Adrenal gland (tissue), 12 donors: Measurements from ENCODE around the gene AHNAK2. TPM values are rescaled to one million over a fixed set of nuclear protein-coding genes. Genes with fewer than 3 reads are reported as not detected.

ENCODE experiments used
- DNase-seq, 7 donors: peaks; one replicate each; pipeline ENCODE4 v3.0.0-alpha.2; 2019 to 2020
- H3K27ac ChIP-seq, 5 donors: fragments of 200-600 bp; sonication (generic) in 4 of 5; 1 replicate in 3 of 5; 2 replicates in 2 of 5; pipeline versions ENCODE4 v1.5.1 to v1.8.0; 2016 to 2020; ENCODE audit warnings: mild to moderate bottlenecking in 1 of 5
- H3K27me3 ChIP-seq: fragments of 200-600 bp; 2 replicates; pipeline ENCODE4 v1.8.0; 2021
- H3K36me3 ChIP-seq, 2 donors: fragments of 200-600 bp; replicated peaks in 1 of 2; 1 replicate in 1 of 2; 2 replicates in 1 of 2; pipeline versions ENCODE4 v1.5.1 to v1.8.0; 2018 to 2022
- H3K4me1 ChIP-seq, 2 donors: fragments of 200-600 bp; replicated peaks in 1 of 2; 1 replicate in 1 of 2; 2 replicates in 1 of 2; pipeline versions ENCODE4 v1.5.1 to v1.8.0; 2018 to 2021
- H3K4me3 ChIP-seq, 4 donors: fragments of 200-600 bp; sonication (generic) in 3 of 4; one replicate each; pipeline ENCODE4 v1.5.1; 2016 to 2018
- H3K9me3 ChIP-seq, 3 donors: fragments of 200-600 bp; sonication (generic) in 1 of 3; replicated peaks in 1 of 3; 1 replicate in 2 of 3; 2 replicates in 1 of 3; pipeline versions ENCODE4 v1.5.1 to v1.8.0; 2016 to 2021
- POLR2A ChIP-seq, 2 donors: fragments of 450-650 bp; IDR thresholded peaks; one replicate each; pipeline ENCODE4 v1.6.1; 2017; ENCODE audit warnings: antibody characterized with exemption in 2 of 2, mild to moderate bottlenecking in 2 of 2, moderate library complexity in 1 of 2
- WGBS, 4 donors: extraction: QIAGEN DNeasy Blood & Tissue Kit in 2 of 4; methylation state at CpG; one replicate each; pipeline versions ENCODE4 v1.1.5 to v1.1.7; 2013 to 2017; 5-methylcytosine and 5-hydroxymethylcytosine counted together
- intact Hi-C, 2 donors: fragments of 100-400 bp; cut with DNase I; formaldehyde crosslinking; loops; one replicate each; pipeline versions ENCODE4 v1.14.1 to v1.15.0; 2022 to 2023
- polyA plus RNA-seq, 3 donors: library from polyadenylated mRNA; stranded (reverse); fragments of 200-250 nt in 2 of 3; fragments of 350-450 nt in 1 of 3; fragmentation: Illumina TruSeq in 1 of 3; extraction: RNeasy Lipid Tissue Mini Kit (QIAGEN cat#74804) in 1 of 3; gene quantifications; one replicate each; pipeline ENCODE4 v1.2.3, GENCODE V29; 2013 to 2014
- total RNA-seq, 9 donors: library from RNA; depleted of rRNA in 4 of 9; stranded (reverse); fragments of >200 nt in 4 of 9; fragments of 120-200 nt in 1 of 9; fragmentation: NEBNext Ultra II Directional in 1 of 9; extraction: Animal tissue kit (Norgen Biotek cat#: 25700) in 1 of 9; gene quantifications; one replicate each; pipeline versions ENCODE4 v1.1.0 to v1.2.4, GENCODE V29; 2013 to 2023
- TF ChIP-seq, protein P1 (sequence below), 6 experiments: fragments of 450-650 bp in 4 of 6; fragments of 200-600 bp in 2 of 6; sonication (generic) in 1 of 6; IDR thresholded peaks; 1 replicate in 5 of 6; 2 replicates in 1 of 6; pipeline versions ENCODE4 v1.5.1 to v1.8.0; 2016 to 2021; ENCODE audit warnings: antibody characterized with exemption in 6 of 6, mild to moderate bottlenecking in 2 of 6, moderate library complexity in 1 of 6
- donor health status: healthy with polysubstance abuse.
- donor health status: Bipolar disorder and iron deficiency.
- donor health status: DM: yes; HTN: yes; CAD: no.
- donor health status: DM: no; HTN: no; CAD: no.
- donor health status: DM: no; HTN: no; CAD: no.
- donor health status: DM: yes; HTN: yes; CAD: no.

Gene AHNAK2
- total and polyA plus RNA-seq, 12 donors = 0.67 to 16.0 (median 4.1) TPM

DNA sequence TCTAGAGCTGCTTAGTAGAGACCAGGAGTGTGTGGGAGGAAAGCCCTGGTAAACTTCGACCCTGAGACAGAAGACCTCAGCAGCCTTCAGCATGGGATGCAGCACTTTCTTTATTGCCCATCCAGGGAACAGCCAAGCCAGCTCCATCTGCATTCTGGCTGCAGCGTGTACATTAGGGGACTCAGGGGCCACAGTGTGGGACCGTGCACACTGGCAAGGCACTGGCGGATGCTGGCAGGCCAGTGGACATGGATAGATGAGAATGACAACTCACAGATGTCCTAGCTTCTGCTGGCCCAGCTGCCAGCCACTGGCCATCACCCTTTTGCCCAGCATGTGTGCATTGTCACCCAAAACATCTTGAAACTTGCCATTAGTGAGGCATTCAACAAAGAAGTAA, 41.0 kb downstream of the AHNAK2 start:
- no peak for TF ChIP-seq POLR2A (IDR thresholded peaks at IDR 0.05)
- TF ChIP-seq, protein P1, sequence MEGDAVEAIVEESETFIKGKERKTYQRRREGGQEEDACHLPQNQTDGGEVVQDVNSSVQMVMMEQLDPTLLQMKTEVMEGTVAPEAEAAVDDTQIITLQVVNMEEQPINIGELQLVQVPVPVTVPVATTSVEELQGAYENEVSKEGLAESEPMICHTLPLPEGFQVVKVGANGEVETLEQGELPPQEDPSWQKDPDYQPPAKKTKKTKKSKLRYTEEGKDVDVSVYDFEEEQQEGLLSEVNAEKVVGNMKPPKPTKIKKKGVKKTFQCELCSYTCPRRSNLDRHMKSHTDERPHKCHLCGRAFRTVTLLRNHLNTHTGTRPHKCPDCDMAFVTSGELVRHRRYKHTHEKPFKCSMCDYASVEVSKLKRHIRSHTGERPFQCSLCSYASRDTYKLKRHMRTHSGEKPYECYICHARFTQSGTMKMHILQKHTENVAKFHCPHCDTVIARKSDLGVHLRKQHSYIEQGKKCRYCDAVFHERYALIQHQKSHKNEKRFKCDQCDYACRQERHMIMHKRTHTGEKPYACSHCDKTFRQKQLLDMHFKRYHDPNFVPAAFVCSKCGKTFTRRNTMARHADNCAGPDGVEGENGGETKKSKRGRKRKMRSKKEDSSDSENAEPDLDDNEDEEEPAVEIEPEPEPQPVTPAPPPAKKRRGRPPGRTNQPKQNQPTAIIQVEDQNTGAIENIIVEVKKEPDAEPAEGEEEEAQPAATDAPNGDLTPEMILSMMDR (IDR thresholded peaks at IDR 0.05) = no peak
- intact Hi-C loops = no loop called here
- H3K4me3 ChIP-seq = no peak overlapping the region
- no peaks in the 10 kb centered on the region for H3K36me3 ChIP-seq
- H3K4me1 ChIP-seq = peaks cover 0 to 9% of the 10 kb centered on the region in 2 donors
- no peak for DNase-seq
- no peaks in the 10 kb centered on the region for H3K9me3 ChIP-seq
- H3K27me3 ChIP-seq = no peaks in the 10 kb centered on the region
- 71 to 81% (median 77%) methylated on average over 1 to 4 of the region's 4 CpGs for WGBS, 4 donors
- H3K27ac ChIP-seq = no peak overlapping the region

DNA sequence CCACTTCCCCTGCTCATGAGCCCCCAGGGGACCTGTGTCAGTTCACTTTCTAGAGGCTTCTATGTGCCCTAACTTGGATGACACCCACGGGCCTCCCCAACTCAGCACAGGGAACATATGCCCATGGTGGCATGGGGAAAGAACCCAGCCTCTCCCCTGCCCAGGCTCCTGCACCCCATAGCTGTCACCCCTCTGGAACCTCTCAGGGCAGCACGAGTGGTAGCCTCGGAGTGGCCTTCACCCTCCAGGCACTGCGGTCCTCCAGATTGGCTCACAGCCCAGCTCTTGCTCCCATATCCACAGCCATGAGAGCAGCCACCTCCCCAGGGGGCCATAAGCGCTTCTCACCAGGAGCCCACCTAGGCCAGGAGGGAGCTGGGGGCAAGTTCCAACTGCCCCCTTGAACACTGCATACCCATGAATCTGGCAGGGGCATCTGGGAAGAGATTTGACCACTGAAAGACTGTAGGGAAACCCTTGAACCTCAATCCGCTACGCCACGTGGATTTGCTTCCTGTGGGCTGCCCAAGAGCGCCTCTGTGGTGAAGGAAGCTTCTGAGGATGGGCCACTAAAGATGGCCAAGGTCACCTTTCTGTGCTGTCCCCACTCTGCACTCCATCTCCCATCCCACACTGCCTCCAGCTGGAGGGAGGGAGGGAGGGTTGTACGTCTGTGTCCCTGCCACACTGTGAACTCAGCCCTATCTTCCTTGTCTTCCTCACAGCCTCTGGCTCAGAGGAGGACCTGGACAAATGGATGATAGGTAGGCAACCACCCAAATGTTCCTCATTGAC, 41.6 kb downstream of the AHNAK2 start:
- Histone ChIP-seq H3K9me3 (no peaks in the 10 kb centered on the region), H3K4me3 (no peak overlapping the region), H3K36me3 (no peaks in the 10 kb centered on the region), H3K27me3 (no peaks in the 10 kb centered on the region), H3K27ac (no peak overlapping the region), H3K4me1 (peaks cover 0 to 9% of the 10 kb centered on the region in 2 donors)
- 15 to 60% (median 47%) methylated on average over 2 to 10 of the region's 10 CpGs for WGBS, 4 donors
- intact Hi-C loops = no loop called here
- no peak for TF ChIP-seq POLR2A (IDR thresholded peaks at IDR 0.05)
- TF ChIP-seq, protein P1 (IDR thresholded peaks at IDR 0.05) = no peak
- peak in 1 of 7 donors; percentile 13 for DNase-seq

DNA sequence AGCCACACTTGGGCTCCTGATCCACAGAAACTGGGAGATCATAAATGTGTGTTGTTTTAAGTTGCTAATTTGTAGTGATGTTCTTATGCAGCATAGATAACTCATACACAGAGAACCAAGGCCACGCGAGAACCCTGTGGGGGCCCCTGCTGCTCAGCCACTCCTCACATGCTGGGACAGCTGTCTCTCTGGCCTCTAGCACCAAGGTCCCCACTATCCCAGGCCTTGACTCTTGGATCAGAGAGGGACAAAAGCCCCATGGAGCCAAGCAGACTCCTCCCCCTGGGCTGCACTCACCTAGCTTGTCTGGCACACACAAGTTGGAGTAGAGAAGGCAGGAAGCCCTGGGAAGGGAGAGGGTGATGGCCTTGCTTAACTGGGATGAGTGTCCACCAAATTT, 42.2 kb downstream of the AHNAK2 start:
- Histone ChIP-seq H3K36me3 (no peaks in the 10 kb centered on the region), H3K27ac (no peak overlapping the region), H3K4me3 (no peak overlapping the region), H3K27me3 (no peaks in the 10 kb centered on the region), H3K4me1 (peaks cover 0 to 9% of the 10 kb centered on the region in 2 donors), H3K9me3 (no peaks in the 10 kb centered on the region)
- TF ChIP-seq, protein P1 (IDR thresholded peaks at IDR 0.05) = no peak
- intact Hi-C loops = no loop called here
- no peak for DNase-seq
- WGBS, 4 donors = 29 to 86% (median 47%) methylated on average over 2 of the region's 2 CpGs

DNA sequence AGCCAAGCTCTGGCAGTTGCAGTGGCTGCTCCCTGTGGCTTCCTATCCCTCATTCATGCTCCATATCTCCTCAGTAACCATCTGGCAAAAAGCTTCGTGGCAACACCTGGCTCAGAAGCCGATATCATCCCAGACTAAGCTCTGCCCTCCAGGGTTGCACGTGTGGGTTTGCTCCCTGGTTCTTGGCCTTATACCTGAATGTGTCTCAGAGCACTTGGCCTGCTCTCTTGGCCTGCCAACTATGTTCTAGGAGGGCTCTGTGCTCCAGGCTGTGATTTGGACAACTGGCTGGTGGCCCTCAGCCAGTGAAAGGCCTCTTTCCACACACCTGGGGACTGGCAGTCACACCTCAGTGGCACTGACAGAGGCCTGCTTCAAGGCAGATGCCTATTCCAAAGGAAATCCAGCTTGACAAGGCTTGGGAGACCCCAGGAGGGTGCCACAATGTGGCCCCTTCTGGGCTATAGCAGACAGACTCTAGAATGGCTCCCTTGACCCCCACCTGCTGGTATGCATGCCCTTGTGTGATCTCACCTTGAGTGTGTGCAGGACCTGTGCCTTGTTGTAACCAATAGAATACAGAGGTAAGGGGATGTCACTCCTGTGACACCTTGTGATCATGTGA, 43.0 kb downstream of the AHNAK2 start:
- peaks cover 0 to 9% of the 10 kb centered on the region in 2 donors for H3K4me1 ChIP-seq
- WGBS, 4 donors = 76 to 96% (median 86%) methylated on average over 2 to 3 of the region's 3 CpGs
- H3K4me3 ChIP-seq = no peak overlapping the region
- H3K36me3 ChIP-seq = no peaks in the 10 kb centered on the region
- TF ChIP-seq, protein P1 (IDR thresholded peaks at IDR 0.05) = no peak
- no peak for TF ChIP-seq POLR2A (IDR thresholded peaks at IDR 0.05)
- peak in 1 of 7 donors; percentile 6 for DNase-seq
- intact Hi-C loops = no loop called here
- H3K27ac ChIP-seq = no peak overlapping the region
- no peaks in the 10 kb centered on the region for H3K27me3 ChIP-seq
- no peaks in the 10 kb centered on the region for H3K9me3 ChIP-seq
